ENCODE results near the gene ZDHHC4.
A peak's percentile ranks its signal among the peaks of the same experiment; 100 is the strongest.

Gene ZDHHC4

DNA sequence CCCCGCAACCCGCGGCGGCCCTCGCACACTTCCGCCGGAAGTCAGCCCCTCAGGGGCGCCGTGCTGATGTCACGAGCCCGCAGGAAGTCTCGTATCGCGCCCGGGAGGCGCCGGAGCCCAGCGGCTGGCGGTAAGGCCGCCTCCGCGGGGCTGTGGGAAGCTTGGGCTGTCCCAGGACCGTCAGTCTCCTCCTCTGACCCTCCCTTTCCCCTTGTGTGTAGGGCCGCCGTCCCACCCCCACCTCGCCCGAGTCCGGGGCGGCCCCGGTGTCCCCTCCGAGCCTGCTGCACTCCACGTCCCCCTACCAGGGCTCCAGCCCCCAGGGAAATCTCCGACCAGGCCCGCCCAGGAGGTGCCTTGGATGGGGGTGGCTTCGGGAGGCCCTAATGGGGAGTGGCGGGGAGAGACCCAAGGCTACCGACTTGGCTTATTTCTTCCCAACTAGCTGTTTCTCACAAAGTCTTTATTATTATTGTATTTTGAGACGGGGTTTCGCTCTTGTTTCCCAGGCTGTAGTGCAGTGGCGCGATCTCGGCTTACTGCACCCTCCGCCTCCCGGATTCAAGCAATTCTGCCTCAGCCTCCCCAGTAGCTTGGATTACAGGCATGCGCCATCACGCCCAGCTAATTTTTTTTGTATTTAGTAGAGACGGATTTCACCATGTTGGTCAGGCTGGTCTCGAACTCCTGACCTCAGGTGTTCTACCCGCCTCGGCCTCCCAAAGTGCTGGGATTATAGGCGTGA lies at the start of gene ZDHHC4:
TSS of gene ZDHHC4 (plus strand) at position 86 of the 745 bp plus-strand sequence. CDS start 3,108 bp downstream, outside the sequence.
- peak; percentile 96 for DNase-seq (ENCODE audit: low spot score)
- no peak for TF ChIP-seq CTCF (IDR thresholded peaks at IDR 0.05; ENCODE audit: extremely low read depth, missing control alignments)

DNA sequence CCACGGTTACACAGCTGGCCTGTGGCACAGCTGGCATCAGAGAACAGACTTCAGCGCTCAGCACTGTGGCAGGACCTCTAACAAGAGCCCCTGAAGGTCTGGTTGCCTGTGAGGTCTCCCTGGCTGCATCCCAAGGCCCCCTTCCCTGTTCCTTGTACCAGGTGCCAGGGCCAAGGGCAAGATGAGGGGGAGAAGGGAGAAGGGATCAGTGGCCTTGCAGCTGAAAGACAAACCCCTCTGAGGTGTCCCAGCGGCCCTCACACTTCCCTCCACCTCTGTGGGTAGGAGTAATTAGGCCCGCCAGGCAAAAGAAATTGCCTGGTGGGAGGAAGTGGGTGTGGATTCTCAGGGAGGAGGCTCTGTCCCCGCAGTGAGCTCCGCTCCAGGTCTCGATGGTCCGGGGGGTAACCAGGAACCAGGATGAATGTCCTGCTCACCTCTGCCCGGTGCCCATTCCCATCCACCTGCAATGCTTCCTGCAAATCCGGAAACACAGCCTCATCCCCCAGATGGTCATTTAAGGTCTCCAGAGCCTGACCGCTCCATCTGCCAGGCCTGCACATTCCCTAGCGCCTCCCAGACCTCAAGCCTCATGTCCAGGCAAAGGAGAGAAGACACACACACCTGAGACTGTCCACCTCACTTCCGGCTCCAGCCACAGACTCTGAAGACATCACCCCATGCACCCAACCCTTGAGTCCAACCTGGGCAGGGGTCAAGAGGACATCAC lies 48.7 kb upstream of the ZDHHC4 start:
- DNase-seq (ENCODE audit: low spot score): no peak
- no peak for TF ChIP-seq CTCF (IDR thresholded peaks at IDR 0.05; ENCODE audit: extremely low read depth, missing control alignments)

- TF ChIP-seq CTCF (IDR thresholded peaks at IDR 0.05; ENCODE audit: extremely low read depth, missing control alignments): no peak
- no peak for DNase-seq (ENCODE audit: low spot score)
Measured at GRCh38 chr7:6529643-6530042, 47.6 kb upstream of the ZDHHC4 start.

DNA sequence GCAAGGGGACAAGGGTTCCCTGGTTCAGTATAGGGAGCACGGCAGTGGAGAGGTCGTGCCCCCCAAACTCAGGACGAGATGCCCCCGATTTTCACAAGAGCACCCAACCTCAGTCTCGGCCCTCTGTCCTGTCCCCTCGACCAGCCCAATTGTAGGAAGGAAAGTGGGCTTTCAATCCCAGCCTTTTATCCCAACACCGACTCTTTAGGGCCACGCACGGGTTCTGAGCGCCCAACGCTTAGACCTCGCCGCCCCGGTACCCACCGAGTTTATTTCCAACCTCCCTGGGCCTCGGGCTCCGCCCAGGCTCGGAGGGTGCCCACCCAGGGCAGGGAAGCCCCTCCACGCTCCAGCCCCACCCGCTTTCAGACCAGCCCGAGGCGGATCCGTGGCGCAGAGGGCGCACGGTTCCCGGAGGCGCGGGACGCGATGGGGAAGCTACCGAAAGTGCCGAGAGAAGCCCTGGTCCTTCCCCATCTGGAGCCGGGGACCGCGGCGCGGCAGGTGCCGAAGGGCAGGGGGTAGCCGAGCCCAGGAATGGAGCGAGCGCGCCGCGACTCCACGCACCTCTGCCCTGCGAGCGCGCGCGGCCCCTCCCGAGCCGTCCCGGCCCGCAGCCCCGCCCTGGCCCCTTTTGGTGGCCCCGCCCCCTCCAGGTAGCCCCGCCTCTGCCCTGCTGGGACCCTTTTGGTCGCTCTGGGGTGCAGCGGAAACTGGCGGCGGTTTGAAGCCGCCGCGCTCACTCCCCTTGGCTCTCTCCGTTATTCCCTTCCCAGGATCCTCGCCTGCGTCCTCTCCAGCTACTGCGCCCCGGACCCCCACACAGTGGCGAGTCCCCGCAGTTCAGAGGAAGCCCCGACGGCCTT lies 46.4 kb upstream of the ZDHHC4 start:
- peak; percentile 86 for DNase-seq (ENCODE audit: low spot score)
- no peak for TF ChIP-seq CTCF (IDR thresholded peaks at IDR 0.05; ENCODE audit: extremely low read depth, missing control alignments)

DNA sequence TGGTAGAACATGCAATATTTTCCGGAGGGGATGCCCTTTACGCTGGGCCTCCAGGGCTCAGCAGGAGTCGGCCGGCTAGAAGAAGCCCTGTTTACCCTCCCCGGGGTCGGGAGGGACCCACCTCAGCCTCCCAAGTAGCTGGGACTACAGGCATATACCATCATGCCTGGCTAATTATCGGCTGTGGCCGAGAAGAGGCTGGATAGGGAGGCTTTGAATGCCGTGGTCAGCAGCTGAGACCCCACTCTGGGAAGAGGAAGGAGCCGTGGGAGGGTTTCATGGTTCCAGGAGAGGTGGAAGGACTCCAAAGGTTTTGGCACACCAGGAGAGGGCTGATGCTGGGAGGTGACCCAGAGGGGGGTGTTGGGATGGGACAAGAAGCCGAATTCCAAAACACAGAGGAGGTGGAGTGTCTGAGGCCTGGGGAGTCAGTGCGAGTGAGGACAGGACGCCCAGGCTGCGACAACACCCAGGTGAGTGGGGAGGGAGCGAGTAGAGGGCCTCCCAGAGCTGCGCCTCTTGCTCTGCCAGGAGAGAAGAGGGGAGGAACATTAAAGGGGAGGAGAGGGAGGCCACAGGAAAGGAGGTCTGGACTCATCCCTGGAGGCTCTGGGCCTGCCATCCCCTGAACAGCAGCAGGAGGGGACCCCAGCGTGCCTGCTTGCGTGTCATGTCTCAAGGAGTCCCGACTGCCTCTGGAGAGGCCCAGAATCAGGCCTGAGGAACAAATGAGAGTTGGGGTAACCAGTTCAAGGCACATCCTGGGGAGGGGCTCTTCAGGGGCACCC lies 45.6 kb upstream of the ZDHHC4 start:
- no peak for DNase-seq (ENCODE audit: low spot score)

GRCh38 chr7:6532516-6532915 lies 44.7 kb upstream of the ZDHHC4 start:
- no peak for TF ChIP-seq CTCF (IDR thresholded peaks at IDR 0.05; ENCODE audit: extremely low read depth, missing control alignments)

More for the DNA sequence above, 45.6 kb upstream of the ZDHHC4 start:
- TF ChIP-seq CTCF (IDR thresholded peaks at IDR 0.05; ENCODE audit: extremely low read depth, missing control alignments): no peak

More at GRCh38 chr7:6532516-6532915, 44.7 kb upstream of the ZDHHC4 start:
- DNase-seq (ENCODE audit: low spot score): no peak

Data from GM20000 (cell line).